Testis (tissue), 3 donors: ENCODE data around the gene DGLUCY. TPM values are rescaled to one million over a fixed set of nuclear protein-coding genes. Genes with fewer than 3 reads are reported as not detected.

Experiments
- DNase-seq: peaks from one replicate; pipeline ENCODE4 v3.0.0-alpha.2; 2019
- H3K27ac ChIP-seq, 2 donors: fragments of 200-600 bp; sonication (generic); one replicate each; pipeline ENCODE4 v1.5.1; 2019
- H3K27me3 ChIP-seq: fragments of 200-600 bp; sonication (generic); one replicate; pipeline ENCODE4 v1.5.1; 2019
- H3K36me3 ChIP-seq: fragments of 200-600 bp; sonication (generic); one replicate; pipeline ENCODE4 v1.5.1; 2017; ENCODE audit warnings: low read depth; ENCODE audit errors: missing control alignments
- H3K4me1 ChIP-seq: fragments of 200-600 bp; sonication (generic); one replicate; pipeline ENCODE4 v1.5.1; 2019
- H3K4me3 ChIP-seq, 2 donors: fragments of 200-600 bp; sonication (generic); one replicate each; pipeline ENCODE4 v1.5.1; 2017 to 2019
- H3K9me3 ChIP-seq: fragments of 200-600 bp; sonication (generic); one replicate; pipeline ENCODE4 v1.5.1; 2017
- CTCF ChIP-seq, 3 experiments: fragments of 450-650 bp in 2 of 3; fragments of 200-600 bp in 1 of 3; sonication (generic) in 1 of 3; IDR thresholded peaks; one replicate each; pipeline ENCODE4 v1.5.1; 2016 to 2019; ENCODE audit warnings: antibody characterized with exemption in 3 of 3, mild to moderate bottlenecking in 2 of 3, moderate library complexity in 1 of 3
- POLR2A ChIP-seq: fragments of 450-650 bp; IDR thresholded peaks from one replicate; pipeline ENCODE4 v1.6.1; 2017; ENCODE audit warnings: antibody characterized with exemption, mild to moderate bottlenecking, moderate library complexity
- WGBS, 2 donors: methylation state at CpG; one replicate each; pipeline ENCODE4 v1.1.5; 2018; 5-methylcytosine and 5-hydroxymethylcytosine counted together
- intact Hi-C: fragments of 100-400 bp; cut with DNase I; formaldehyde crosslinking; loops from one replicate; pipeline ENCODE4 v1.15.1; 2023; ENCODE audit warnings: low total_unique reads
- polyA plus RNA-seq: library from polyadenylated mRNA; stranded (reverse); fragments of 350-450 nt; fragmentation: Illumina TruSeq; extraction: RNeasy Lipid Tissue Mini Kit (QIAGEN cat#74804); gene quantifications from one replicate; pipeline ENCODE4 v1.2.3, GENCODE V29; 2014; ENCODE audit warnings: low read depth, low replicate concordance; ENCODE audit not compliant: insufficient read depth
- total RNA-seq, 2 donors: library from RNA; depleted of rRNA; stranded (reverse); fragments of >200 nt; gene quantifications; one replicate each; pipeline ENCODE4 v1.2.3, GENCODE V29; 2016

Gene DGLUCY
- total and polyA plus RNA-seq, 3 donors from 2014 or later = 77.5 to 161 (median 145) TPM

GRCh38 chr14:91184559-91184958 lies 70.7 kb downstream of the DGLUCY start:
- H3K27me3 ChIP-seq = no peaks in the 10 kb centered on the region
- no peaks in the 10 kb centered on the region for H3K36me3 ChIP-seq
- no peak for DNase-seq
- intact Hi-C loops = loop anchor here (5.0 kb wide), 1 partner anchor 103 kb away; no protein-coding TSS in a partner anchor
- TF ChIP-seq CTCF (IDR thresholded peaks at IDR 0.05) = no peak
- TF ChIP-seq POLR2A = no peak
- no peaks in the 10 kb centered on the region for H3K4me1 ChIP-seq
- H3K4me3 ChIP-seq = no peak overlapping the region
- no peaks in the 10 kb centered on the region for H3K9me3 ChIP-seq
- H3K27ac ChIP-seq = no peak overlapping the region

DNA sequence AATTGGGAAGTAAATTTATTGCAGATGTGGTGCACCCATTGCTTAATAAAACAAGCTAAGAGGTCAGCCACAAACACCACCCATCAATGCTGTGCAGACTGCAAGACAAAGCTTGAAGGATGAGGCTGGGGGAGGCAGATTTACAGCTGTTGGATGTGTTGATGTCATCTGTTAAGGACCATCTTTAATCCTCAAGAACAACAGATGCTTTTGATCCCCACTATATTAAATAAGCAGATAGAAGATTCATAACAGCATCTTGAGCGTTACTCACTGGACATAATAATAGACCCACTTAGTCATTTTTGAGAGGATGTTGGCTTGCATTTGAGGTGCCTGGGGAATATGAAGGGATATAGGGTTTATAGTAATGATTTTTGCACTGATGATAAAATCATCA lies 71.8 kb downstream of the DGLUCY start:
- WGBS, 2 donors = 83 to 88% methylated on average over 1 of the region's 1 CpG
- TF ChIP-seq CTCF (IDR thresholded peaks at IDR 0.05) (no peak), POLR2A (no peak)
- no peak for DNase-seq
- Histone ChIP-seq H3K27ac (no peak overlapping the region), H3K4me1 (no peaks in the 10 kb centered on the region), H3K4me3 (no peak overlapping the region), H3K36me3 (no peaks in the 10 kb centered on the region), H3K9me3 (no peaks in the 10 kb centered on the region), H3K27me3 (no peaks in the 10 kb centered on the region)
- intact Hi-C loops = no loop called here

DNA sequence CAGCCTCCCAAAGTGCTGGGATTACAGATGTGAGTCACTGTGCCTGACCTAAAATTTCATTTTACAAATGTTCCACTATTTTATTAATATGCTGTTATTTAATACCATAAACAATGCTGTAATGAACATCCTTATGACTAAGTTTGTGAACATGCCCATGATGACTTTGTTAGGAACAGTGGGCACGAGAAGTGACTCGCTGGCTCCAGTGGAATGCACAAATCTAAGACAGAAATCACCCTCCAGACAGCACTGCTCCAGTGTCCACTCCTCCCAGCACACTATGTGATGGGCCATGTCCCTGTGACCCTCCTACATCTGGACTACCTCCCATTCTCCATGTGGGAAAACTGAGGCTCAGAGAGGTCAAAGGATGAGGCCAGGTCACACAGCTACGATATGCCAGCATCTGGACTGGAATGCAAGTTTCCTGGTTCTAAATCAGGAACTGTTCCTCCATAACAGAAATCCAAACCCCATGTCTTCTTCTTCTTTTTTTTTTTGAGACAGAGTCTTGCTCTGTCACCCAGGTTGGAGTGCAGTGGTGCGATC lies 72.7 kb downstream of the DGLUCY start:
- TF ChIP-seq CTCF (IDR thresholded peaks at IDR 0.05) = no peak
- no peak for TF ChIP-seq POLR2A
- H3K4me1 ChIP-seq = no peaks in the 10 kb centered on the region
- WGBS, 2 donors = 84 to 99% methylated on average over 4 of the region's 4 CpGs
- no peaks in the 10 kb centered on the region for H3K27me3 ChIP-seq
- no peaks in the 10 kb centered on the region for H3K9me3 ChIP-seq
- no peak overlapping the region for H3K4me3 ChIP-seq
- intact Hi-C loops = no loop called here
- no peak overlapping the region for H3K27ac ChIP-seq
- H3K36me3 ChIP-seq = no peaks in the 10 kb centered on the region
- DNase-seq = no peak

DNA sequence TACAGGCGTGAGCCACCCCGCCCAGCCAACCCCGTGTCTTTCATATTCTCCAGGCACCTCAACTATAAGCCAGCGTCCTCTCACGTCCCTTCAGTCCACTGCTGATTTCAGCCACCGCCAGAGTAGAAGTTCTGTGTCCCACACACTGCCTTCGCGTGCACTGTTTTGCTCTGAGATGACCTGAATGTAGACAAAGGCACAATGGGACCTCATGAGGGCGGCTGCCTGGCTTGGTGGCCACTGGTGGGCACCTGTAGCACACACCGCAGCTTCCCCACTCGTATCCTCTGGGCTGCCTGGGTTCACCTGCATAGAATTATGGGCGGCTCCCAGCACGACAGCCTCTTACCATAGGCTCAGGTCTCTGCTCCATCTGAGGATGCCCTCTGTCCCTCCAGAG lies 73.4 kb downstream of the DGLUCY start:
- WGBS, 2 donors = 96 to 98% methylated on average over 12 to 13 of the region's 13 CpGs
- Histone ChIP-seq H3K4me3 (no peak overlapping the region), H3K36me3 (no peaks in the 10 kb centered on the region), H3K4me1 (no peaks in the 10 kb centered on the region), H3K27ac (no peak overlapping the region), H3K9me3 (no peaks in the 10 kb centered on the region), H3K27me3 (no peaks in the 10 kb centered on the region)
- intact Hi-C loops = no loop called here
- no peak for TF ChIP-seq POLR2A
- TF ChIP-seq CTCF (IDR thresholded peaks at IDR 0.05) = no peak
- no peak for DNase-seq

GRCh38 chr14:91190853-91191252 lies 77.0 kb downstream of the DGLUCY start:
- no peaks in the 10 kb centered on the region for H3K36me3 ChIP-seq
- H3K27me3 ChIP-seq = no peaks in the 10 kb centered on the region
- no peak for DNase-seq
- 90 to 94% methylated on average over 8 to 9 of the region's 9 CpGs for WGBS, 2 donors
- intact Hi-C loops = no loop called here
- no peaks in the 10 kb centered on the region for H3K4me1 ChIP-seq
- no peak overlapping the region for H3K4me3 ChIP-seq
- H3K27ac ChIP-seq = no peak overlapping the region
- TF ChIP-seq CTCF (IDR thresholded peaks at IDR 0.05) = no peak
- no peak for TF ChIP-seq POLR2A
- no peaks in the 10 kb centered on the region for H3K9me3 ChIP-seq
